ENCODE results near the gene WDR41.
"Not testable (repeated sequence)": the region's sequence is repeated elsewhere in the genome, so short reads cannot be mapped to it uniquely, and the experiment has no call there.

The WDR41 gene

DNA sequence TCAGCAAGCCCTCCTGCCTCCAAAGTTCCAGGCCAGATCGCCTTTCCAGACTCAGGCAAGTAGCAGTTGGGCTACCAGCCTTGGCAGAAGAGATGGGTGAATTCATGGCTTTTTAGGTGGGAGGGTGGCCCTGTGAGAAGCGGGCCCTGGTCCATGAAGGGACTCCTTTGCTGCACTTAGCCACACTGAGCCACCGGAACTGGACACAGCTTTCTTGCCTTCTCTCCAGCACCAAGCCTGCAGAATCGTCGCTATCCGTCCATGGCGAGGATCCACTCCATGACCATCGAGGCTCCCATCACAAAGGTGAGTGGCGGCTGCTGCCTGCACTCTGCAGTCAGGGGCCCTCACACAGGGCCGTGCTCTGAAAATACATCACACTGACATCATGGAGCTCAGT lies 85.0 kb downstream of the WDR41 start:
- no peak for DNase-seq (ENCODE audit: low read depth)

DNA sequence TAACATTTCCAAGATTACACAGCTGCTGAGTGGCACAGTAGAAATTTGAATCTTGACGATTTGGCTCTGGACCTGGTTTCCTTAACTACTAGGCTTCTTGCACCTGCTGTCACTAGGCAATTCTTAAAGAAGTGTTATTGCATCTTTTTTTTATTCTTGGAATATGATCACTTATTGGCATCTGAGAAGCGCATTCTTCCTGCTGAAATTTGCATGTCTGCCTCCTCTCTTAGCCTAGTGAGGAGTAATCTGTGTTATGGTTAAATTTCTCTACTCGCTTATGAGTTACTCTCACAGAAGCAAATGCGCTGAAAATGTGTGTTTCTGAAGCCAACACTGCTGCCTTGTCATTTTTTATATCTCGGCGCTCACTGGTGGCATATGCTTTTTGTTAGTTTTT lies 89.3 kb downstream of the WDR41 start:
- no peak for DNase-seq (ENCODE audit: low read depth)

DNA sequence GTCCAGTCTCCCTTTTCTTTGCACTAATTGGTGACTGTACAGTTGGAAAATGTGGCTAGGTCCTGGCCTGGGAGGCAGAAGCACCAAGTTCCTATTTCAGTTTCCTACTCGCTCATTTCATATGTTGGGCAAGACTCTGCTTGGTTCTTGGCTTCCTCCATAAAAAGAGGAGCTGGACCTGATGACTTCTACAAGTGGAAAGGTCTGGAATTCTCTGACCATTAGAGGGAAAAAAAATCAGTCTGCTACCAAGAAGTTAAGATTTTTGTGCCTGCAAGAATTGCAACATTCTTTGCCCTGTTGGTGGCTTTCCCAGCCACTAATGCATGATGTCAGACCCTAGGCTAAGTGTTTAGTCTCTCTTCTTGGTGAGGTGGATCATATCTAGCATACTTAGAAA lies 91.5 kb downstream of the WDR41 start:
- DNase-seq (ENCODE audit: low read depth): no peak

DNA sequence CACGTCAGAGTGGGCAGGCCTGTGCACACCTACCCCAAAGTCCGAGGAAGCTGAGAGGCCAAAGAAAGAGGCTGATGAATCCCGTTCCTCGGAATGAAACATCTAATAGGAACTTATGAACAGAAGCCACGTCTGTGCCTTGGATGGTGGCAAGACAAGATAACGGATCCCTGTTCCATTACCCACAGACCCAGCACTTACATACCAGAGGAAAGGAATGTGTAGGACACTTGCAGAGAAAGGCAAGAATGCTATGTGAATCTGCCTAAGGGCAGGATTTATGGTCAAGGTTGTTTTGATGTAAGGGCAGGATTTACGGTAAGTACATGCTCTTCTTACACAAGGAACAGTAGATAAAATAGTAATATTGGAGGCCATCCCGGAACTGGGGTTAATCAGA lies 93.2 kb downstream of the WDR41 start:
- no peak for DNase-seq (ENCODE audit: low read depth)

DNA sequence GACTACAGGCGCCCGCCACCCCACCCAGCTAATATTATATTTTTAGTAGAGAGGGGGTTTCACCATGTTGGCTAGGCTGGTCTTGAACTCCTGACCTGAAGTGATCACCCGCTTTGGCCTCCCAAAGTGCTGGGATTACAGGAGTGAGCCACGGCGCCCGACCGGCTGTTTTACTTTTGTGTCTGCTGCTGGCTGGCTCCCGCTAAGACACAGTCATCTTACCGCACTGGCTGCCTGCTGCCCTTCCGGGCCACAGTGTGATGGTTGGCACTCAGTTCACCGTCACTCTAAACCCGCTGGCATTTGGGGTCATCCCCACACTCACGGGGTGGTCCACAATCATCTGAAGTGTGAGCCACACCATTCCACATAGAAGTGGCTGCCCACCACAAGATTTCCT lies 93.7 kb downstream of the WDR41 start:
- no peak for DNase-seq (ENCODE audit: low read depth)

DNA sequence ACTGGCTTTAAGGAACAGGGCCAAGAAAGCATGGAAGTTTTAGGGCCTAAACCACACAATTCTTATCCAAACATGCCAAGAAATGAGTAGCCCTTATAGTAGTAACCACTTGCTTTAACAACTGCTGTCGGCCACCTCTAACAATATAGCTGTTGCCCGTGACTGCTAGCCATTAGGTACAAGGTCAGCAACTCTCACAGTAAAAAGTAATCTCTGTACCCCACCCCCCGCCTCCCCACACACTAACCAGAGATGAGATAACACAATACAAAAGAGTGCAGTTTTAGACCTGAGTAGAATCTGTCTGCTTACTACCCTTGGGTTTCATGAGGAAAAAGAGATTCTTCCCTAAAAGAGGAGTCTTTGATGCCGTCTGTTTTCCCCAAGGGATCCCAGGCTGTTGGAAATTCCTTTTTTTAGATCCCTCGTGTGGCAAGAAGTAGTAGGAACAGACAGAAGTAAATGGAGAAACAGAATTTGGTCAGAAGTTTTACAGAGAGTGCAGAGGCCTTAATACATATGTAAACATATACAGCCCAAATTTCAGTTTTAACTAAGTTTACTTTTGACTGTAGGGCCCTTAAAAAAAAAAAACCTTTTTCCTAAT lies 94.3 kb downstream of the WDR41 start:
- DNase-seq (ENCODE audit: low read depth): no peak

DNA sequence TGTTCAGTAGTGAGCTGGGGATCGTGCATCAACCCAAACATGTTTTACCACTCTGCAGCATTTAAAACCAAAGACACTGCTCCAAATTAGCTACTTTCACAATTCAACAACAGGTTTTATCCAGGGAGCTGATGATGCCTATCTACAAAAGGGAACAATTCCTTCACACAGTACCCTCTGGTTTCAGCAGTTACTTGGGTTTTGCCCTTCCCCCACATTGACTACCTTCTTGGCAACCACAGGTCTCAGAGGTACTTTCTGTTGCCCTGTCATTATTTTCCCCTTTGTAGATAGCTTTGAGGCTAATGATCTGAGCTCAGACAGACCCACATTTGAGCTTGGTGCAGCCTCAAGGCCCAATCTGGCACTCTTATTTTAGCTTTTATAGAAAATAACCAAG lies 96.1 kb downstream of the WDR41 start:
- no peak for DNase-seq (ENCODE audit: low read depth)

DNA sequence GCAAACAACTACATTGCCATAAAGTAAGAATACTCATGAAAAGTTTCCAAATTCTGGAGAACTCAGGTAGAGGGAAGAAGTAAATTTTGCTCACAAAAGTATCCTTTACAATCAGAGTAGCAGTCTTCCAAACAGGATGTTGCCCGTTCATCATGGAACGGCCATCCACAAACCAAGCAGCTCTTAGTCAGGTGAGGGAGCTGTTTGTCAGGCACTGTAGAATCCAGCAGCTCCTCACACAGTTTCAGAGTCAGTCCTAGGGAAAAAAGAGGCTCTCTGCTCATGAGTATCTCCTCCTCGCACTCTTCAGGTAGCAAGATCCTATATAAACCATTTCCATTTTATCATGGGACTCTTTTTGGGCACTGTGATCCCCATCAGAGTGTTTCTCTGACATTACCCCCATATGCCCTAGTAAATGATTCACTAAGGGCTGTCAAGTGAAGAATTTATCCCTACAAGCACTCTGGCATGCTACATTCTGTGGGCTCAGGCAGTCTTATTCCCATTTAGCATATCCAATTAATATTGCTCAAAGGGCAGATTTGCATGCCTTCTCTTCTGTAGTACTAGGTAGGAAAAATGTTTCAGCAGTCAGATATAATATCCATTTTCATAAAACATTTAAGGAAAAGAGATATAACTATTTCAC lies 97.9 kb downstream of the WDR41 start:
- DNase-seq (ENCODE audit: low read depth): no peak

DNA sequence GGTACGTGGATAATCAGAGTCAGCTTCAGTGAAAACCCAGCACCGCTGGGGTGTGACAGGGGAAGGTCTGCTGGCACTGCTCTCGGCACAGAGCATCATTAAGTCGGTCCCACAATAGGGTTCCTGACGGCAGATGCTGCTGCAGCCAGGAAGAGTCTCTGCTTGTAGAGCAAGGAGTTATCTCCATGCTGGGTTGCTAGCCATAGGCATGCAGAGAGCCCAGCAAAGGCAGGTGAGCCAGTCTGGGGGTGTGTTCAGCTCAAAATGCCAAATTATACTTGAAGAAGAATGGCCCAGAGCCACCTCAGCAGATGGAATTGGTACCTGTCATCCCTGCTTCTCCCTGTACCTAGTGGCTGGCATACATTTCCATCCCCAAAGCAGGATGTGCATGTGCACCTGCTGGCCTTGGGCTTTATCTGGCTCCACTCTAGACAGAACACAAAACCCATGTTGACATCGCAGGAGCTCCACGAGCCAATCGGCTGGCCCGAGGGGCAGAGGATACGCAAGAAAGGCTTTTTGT lies 100.8 kb downstream of the WDR41 start:
- DNase-seq (ENCODE audit: low read depth): no peak

DNA sequence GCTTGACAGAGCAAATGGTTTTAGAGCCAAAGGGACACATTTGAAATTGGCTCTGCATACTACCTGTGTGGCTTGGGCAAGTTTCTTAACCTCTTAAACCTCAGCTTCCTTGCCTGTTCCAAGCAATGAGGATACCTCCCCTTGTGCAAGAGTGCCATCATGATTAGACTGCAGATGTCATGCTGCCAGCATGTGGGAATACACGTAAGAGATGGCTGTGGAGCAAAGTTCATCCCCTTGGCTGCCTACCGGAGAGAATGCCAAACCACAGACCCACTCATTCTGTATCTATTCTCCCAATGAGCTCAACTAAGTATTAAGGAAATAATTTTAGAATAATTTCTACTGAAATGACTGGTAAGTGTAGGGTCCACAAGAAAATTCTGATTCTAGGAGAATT lies 101.3 kb downstream of the WDR41 start:
- DNase-seq (ENCODE audit: low read depth): no peak

DNA sequence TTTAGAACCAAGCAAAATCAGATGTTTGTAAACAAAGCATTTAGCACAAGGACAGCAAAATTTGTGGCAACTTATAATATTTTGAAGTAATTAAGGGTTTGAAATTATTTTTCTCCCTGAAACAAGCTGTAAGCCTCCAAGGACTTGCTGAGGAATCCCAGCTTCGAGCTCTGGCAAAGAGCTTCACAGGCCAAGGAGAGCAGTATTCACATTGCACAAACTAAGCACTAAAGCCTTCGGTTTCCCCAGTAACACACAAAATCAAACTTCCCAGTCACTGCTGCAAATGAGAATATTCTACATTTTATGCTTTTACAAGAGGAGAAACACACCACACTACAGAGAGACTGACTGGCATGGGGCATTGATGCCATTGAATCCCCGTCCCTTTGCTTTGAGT lies 101.9 kb downstream of the WDR41 start:
- no peak for DNase-seq (ENCODE audit: low read depth)

DNA sequence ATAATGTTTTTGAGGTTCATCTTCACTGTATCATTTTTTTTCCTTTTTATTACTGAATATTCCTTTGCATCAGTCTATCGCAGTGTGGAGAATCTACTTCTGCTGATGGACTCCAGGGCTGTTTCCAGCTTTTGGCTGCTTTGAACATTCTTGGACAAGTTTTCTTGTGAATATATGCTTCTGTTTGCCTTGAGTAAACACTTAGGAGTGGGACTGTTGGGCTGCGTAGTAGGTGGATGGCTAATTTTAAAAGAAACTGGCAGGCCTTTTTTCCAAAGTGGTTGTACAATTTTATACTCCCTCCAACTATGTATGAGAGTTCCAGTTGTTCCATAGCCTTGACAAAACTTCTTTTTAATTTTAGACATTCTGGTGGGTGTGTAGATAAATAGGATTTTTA lies 102.4 kb downstream of the WDR41 start:
- DNase-seq (ENCODE audit: low read depth): no peak

DNA sequence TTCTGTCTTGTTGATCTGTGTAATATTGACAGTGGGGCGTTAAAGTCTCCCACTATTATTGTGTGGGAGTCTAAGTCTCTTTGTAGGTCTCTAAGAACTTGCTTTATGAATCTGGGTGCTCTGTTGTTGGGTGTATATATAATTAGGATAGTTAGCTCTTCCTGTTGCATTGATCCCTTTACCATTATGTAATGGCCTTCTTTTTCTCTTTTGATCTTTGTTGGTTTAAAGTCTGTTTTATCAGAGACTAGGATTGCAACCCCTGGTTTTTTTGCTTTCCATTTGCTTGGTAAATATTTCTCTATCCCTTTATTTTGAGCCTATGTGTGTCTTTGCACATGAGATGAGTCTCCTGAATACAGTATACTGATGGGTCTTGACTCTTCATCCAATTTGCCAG lies 105.8 kb downstream of the WDR41 start:
- not testable (repeated sequence) for DNase-seq (ENCODE audit: low read depth)

DNA sequence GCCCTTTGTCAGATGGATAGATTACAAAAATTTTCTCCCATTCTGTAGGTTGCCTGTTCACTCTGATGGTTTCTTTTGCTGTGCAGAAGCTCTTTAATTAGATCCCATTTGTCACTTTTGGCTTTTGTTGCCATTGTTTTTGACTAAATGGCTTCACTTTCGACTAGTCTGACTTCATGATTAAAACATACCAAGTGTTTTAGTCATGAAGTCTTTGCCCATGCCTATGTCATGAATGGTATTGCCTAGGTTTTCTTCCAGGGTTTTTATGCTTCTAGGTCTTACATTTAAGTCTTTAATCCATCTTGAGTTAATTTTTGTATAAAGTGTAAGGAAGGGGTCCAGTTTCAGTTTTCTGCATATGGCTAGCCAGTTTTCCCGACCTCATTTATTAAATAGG lies 108.8 kb downstream of the WDR41 start:
- DNase-seq (ENCODE audit: low read depth): not testable (repeated sequence)
